ENCODE data around the gene NT5M.

DNA sequence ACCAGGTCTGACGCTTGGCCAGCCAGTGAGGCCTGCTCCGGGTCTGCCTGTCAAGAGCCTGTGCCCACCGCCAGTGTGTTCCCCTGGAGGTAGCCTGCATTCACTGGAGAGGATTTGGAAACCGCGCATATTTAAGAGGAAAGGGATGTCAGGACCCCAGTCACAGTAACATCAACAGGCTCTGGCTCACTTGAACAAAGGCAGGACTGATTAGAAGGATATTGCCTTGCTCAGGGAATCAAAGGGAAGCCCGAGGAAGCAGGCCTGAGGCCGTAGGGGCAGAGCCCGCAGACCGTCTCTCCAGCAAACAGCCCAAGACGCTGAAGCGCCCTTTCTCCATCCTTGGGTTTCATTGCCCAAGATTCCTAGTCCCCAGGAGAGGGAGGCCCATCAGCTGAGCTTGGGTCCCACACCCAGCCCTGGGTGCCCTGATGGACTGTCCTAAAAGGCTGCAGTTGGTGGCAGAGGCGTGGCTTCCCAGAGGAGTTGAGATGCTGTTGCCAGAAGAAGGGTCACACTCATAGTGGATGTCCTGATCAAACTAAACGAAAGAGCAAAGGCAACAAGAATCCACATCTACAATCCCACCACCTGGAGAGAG lies 23.2 kb downstream of the NT5M start:
- TF ChIP-seq POLR2AphosphoS5 (IDR thresholded peaks at IDR 0.05; ENCODE audit: insufficient read depth in 1 of 2, low read depth in 1 of 2) (no peak), POLR2A (IDR thresholded peaks at IDR 0.05) (no peak)
- TF ChIP-seq, protein P1, sequence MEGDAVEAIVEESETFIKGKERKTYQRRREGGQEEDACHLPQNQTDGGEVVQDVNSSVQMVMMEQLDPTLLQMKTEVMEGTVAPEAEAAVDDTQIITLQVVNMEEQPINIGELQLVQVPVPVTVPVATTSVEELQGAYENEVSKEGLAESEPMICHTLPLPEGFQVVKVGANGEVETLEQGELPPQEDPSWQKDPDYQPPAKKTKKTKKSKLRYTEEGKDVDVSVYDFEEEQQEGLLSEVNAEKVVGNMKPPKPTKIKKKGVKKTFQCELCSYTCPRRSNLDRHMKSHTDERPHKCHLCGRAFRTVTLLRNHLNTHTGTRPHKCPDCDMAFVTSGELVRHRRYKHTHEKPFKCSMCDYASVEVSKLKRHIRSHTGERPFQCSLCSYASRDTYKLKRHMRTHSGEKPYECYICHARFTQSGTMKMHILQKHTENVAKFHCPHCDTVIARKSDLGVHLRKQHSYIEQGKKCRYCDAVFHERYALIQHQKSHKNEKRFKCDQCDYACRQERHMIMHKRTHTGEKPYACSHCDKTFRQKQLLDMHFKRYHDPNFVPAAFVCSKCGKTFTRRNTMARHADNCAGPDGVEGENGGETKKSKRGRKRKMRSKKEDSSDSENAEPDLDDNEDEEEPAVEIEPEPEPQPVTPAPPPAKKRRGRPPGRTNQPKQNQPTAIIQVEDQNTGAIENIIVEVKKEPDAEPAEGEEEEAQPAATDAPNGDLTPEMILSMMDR (IDR thresholded peaks at IDR 0.05), result no peak
